Testis (tissue), 3 donors: ENCODE data around the gene NKX2-8. TPM values are rescaled to one million over a fixed set of nuclear protein-coding genes. Genes with fewer than 3 reads are reported as not detected.
A peak's percentile ranks its signal among the peaks of the same experiment; 100 is the strongest.
"Not testable (repeated sequence)": the region's sequence is repeated elsewhere in the genome, so short reads cannot be mapped to it uniquely, and the experiment has no call there.

ENCODE experiments used
- DNase-seq: peaks from one replicate; pipeline ENCODE4 v3.0.0-alpha.2; 2019
- H3K27ac ChIP-seq, 2 donors: fragments of 200-600 bp; sonication (generic); one replicate each; pipeline ENCODE4 v1.5.1; 2019
- H3K27me3 ChIP-seq: fragments of 200-600 bp; sonication (generic); one replicate; pipeline ENCODE4 v1.5.1; 2019
- H3K36me3 ChIP-seq: fragments of 200-600 bp; sonication (generic); one replicate; pipeline ENCODE4 v1.5.1; 2017; ENCODE audit warnings: low read depth; ENCODE audit errors: missing control alignments
- H3K4me1 ChIP-seq: fragments of 200-600 bp; sonication (generic); one replicate; pipeline ENCODE4 v1.5.1; 2019
- H3K4me3 ChIP-seq, 2 donors: fragments of 200-600 bp; sonication (generic); one replicate each; pipeline ENCODE4 v1.5.1; 2017 to 2019
- H3K9me3 ChIP-seq: fragments of 200-600 bp; sonication (generic); one replicate; pipeline ENCODE4 v1.5.1; 2017
- CTCF ChIP-seq, 3 experiments: fragments of 450-650 bp in 2 of 3; fragments of 200-600 bp in 1 of 3; sonication (generic) in 1 of 3; IDR thresholded peaks; one replicate each; pipeline ENCODE4 v1.5.1; 2016 to 2019; ENCODE audit warnings: antibody characterized with exemption in 3 of 3, mild to moderate bottlenecking in 2 of 3, moderate library complexity in 1 of 3
- POLR2A ChIP-seq: fragments of 450-650 bp; IDR thresholded peaks from one replicate; pipeline ENCODE4 v1.6.1; 2017; ENCODE audit warnings: antibody characterized with exemption, mild to moderate bottlenecking, moderate library complexity
- WGBS, 2 donors: methylation state at CpG; one replicate each; pipeline ENCODE4 v1.1.5; 2018; 5-methylcytosine and 5-hydroxymethylcytosine counted together
- intact Hi-C: fragments of 100-400 bp; cut with DNase I; formaldehyde crosslinking; loops from one replicate; pipeline ENCODE4 v1.15.1; 2023; ENCODE audit warnings: low total_unique reads
- polyA plus RNA-seq: library from polyadenylated mRNA; stranded (reverse); fragments of 350-450 nt; fragmentation: Illumina TruSeq; extraction: RNeasy Lipid Tissue Mini Kit (QIAGEN cat#74804); gene quantifications from one replicate; pipeline ENCODE4 v1.2.3, GENCODE V29; 2014; ENCODE audit warnings: low read depth, low replicate concordance; ENCODE audit not compliant: insufficient read depth
- total RNA-seq, 2 donors: library from RNA; depleted of rRNA; stranded (reverse); fragments of >200 nt; gene quantifications; one replicate each; pipeline ENCODE4 v1.2.3, GENCODE V29; 2016

Gene NKX2-8
- total and polyA plus RNA-seq, 3 donors from 2014 or later = 10.4 to 63.3 (median 62.4) TPM

- no peaks in the 10 kb centered on the region for H3K27me3 ChIP-seq
- TF ChIP-seq POLR2A = no peak
- peak; percentile 24 to 58 (median 44) for TF ChIP-seq CTCF (IDR thresholded peaks at IDR 0.05)
- H3K27ac ChIP-seq = no peak overlapping the region
- H3K36me3 ChIP-seq = no peaks in the 10 kb centered on the region
- WGBS, 2 donors = 37 to 45% methylated on average over 4 of the region's 4 CpGs
- H3K4me3 ChIP-seq = no peak overlapping the region
- intact Hi-C loops = no loop called here
- DNase-seq = peak; percentile 48
- H3K9me3 ChIP-seq = no peaks in the 10 kb centered on the region
- no peaks in the 10 kb centered on the region for H3K4me1 ChIP-seq
Measured at GRCh38 chr14:36553656-36554260, 28.7 kb downstream of the NKX2-8 start.

GRCh38 chr14:36550899-36551298, 31.5 kb downstream of the NKX2-8 start:
- WGBS, 2 donors = 26 to 38% methylated on average over 1 of the region's 1 CpG
- intact Hi-C loops = no loop called here
- no peak for DNase-seq

GRCh38 chr14:36544280-36544679, 38.1 kb downstream of the NKX2-8 start:
- H3K4me1 ChIP-seq, H3K4me3 ChIP-seq, H3K27ac ChIP-seq, intact Hi-C loops, H3K27me3 ChIP-seq, H3K9me3 ChIP-seq, DNase-seq, H3K36me3 ChIP-seq: not testable (repeated sequence)
- WGBS, 2 donors = 50 to 70% methylated on average over 16 of the region's 16 CpGs

More at GRCh38 chr14:36550899-36551298, 31.5 kb downstream of the NKX2-8 start:
- Histone ChIP-seq H3K4me3 (no peak overlapping the region), H3K36me3 (no peaks in the 10 kb centered on the region), H3K27me3 (no peaks in the 10 kb centered on the region), H3K4me1 (no peaks in the 10 kb centered on the region), H3K9me3 (no peaks in the 10 kb centered on the region), H3K27ac (no peak overlapping the region)
- no peak for TF ChIP-seq CTCF (IDR thresholded peaks at IDR 0.05)
- TF ChIP-seq POLR2A = no peak

- Histone ChIP-seq H3K4me3 (no peak overlapping the region), H3K36me3 (no peaks in the 10 kb centered on the region), H3K9me3 (no peaks in the 10 kb centered on the region), H3K27me3 (no peaks in the 10 kb centered on the region), H3K4me1 (no peaks in the 10 kb centered on the region), H3K27ac (no peak overlapping the region)
- TF ChIP-seq CTCF (IDR thresholded peaks at IDR 0.05) (no peak), POLR2A (no peak)
- WGBS, 2 donors = 81 to 89% methylated on average over 1 of the region's 1 CpG
- intact Hi-C loops = no loop called here
- DNase-seq = no peak
Measured at GRCh38 chr14:36538051-36538450, 44.4 kb downstream of the NKX2-8 start.

Other genes starting within 250 kb of the NKX2-8 start
- under 1 TPM; 0.43 to 0.79 TPM for gene NKX2-1, start 62.4 kb downstream of the NKX2-8 start, total RNA-seq
- not detected for gene NKX2-1, start 62.4 kb downstream of the NKX2-8 start, polyA plus RNA-seq
- under 1 TPM; 0.50 to 0.87 TPM for gene PAX9, start 79.2 kb upstream of the NKX2-8 start, total RNA-seq
- gene PAX9, start 79.2 kb upstream of the NKX2-8 start, polyA plus RNA-seq = 0.13 TPM